ENCODE results near the gene ZNF10. TPM values are rescaled to one million over a fixed set of nuclear protein-coding genes. Genes with fewer than 3 reads are reported as not detected.

ZNF10 gene
- total RNA-seq, 1 donor, result 9.8 TPM

GRCh38 chr12:133106253-133106652, 24.2 kb upstream of the ZNF10 start:
- no peak overlapping the region for H2AFZ ChIP-seq (ENCODE audit: low read length)
- TF ChIP-seq CTCF (IDR thresholded peaks at IDR 0.05; ENCODE audit: extremely low read depth, low read depth, low read length), result no peak
- no peak overlapping the region for H3K4me3 ChIP-seq (ENCODE audit: insufficient read depth, low read length)
- no peaks in the 10 kb centered on the region for H3K4me1 ChIP-seq (ENCODE audit: insufficient read depth, low read length)
- H3K27ac ChIP-seq (ENCODE audit: low read depth, low read length), result no peak overlapping the region
- no peak overlapping the region for H3K4me2 ChIP-seq (ENCODE audit: insufficient read depth, low read length)
- no peak for DNase-seq (ENCODE audit: insufficient read length, low spot score, missing footprints)
- H3K79me2 ChIP-seq (ENCODE audit: insufficient read depth, low read length), result no peaks in the 10 kb centered on the region
- no peaks in the 10 kb centered on the region for H4K20me1 ChIP-seq (ENCODE audit: insufficient read depth, low read length)
- peaks cover 66% of the 10 kb centered on the region for H3K9me3 ChIP-seq (ENCODE audit: low read depth, low read length)
- peaks cover 50% of the 10 kb centered on the region for H3K36me3 ChIP-seq (ENCODE audit: insufficient read depth, low read length)
- H3K27me3 ChIP-seq (ENCODE audit: insufficient read depth, low read length), result no peaks in the 10 kb centered on the region

GRCh38 chr12:133107121-133107520, 23.3 kb upstream of the ZNF10 start:
- peaks cover 60% of the 10 kb centered on the region for H3K9me3 ChIP-seq (ENCODE audit: low read depth, low read length)
- no peak overlapping the region for H3K27ac ChIP-seq (ENCODE audit: low read depth, low read length)
- DNase-seq (ENCODE audit: insufficient read length, low spot score, missing footprints), result no peak
- H3K27me3 ChIP-seq (ENCODE audit: insufficient read depth, low read length), result no peaks in the 10 kb centered on the region
- TF ChIP-seq CTCF (IDR thresholded peaks at IDR 0.05; ENCODE audit: extremely low read depth, low read depth, low read length), result no peak
- no peak overlapping the region for H2AFZ ChIP-seq (ENCODE audit: low read length)
- H3K4me3 ChIP-seq (ENCODE audit: insufficient read depth, low read length), result no peak overlapping the region
- no peaks in the 10 kb centered on the region for H3K79me2 ChIP-seq (ENCODE audit: insufficient read depth, low read length)
- no peak overlapping the region for H3K4me2 ChIP-seq (ENCODE audit: insufficient read depth, low read length)
- H3K4me1 ChIP-seq (ENCODE audit: insufficient read depth, low read length), result no peaks in the 10 kb centered on the region
- no peaks in the 10 kb centered on the region for H4K20me1 ChIP-seq (ENCODE audit: insufficient read depth, low read length)
- H3K36me3 ChIP-seq (ENCODE audit: insufficient read depth, low read length), result peaks cover 41% of the 10 kb centered on the region

- H3K4me3 ChIP-seq (ENCODE audit: insufficient read depth, low read length), result no peak overlapping the region
- no peak overlapping the region for H2AFZ ChIP-seq (ENCODE audit: low read length)
- H3K36me3 ChIP-seq (ENCODE audit: insufficient read depth, low read length), result peaks cover 32% of the 10 kb centered on the region
- TF ChIP-seq CTCF (IDR thresholded peaks at IDR 0.05; ENCODE audit: extremely low read depth, low read depth, low read length), result no peak
- H4K20me1 ChIP-seq (ENCODE audit: insufficient read depth, low read length), result no peaks in the 10 kb centered on the region
- no peak overlapping the region for H3K4me2 ChIP-seq (ENCODE audit: insufficient read depth, low read length)
- H3K9me3 ChIP-seq (ENCODE audit: low read depth, low read length), result peaks cover 54% of the 10 kb centered on the region
- H3K27ac ChIP-seq (ENCODE audit: low read depth, low read length), result no peak overlapping the region
- no peak for DNase-seq (ENCODE audit: insufficient read length, low spot score, missing footprints)
- H3K4me1 ChIP-seq (ENCODE audit: insufficient read depth, low read length), result no peaks in the 10 kb centered on the region
- H3K79me2 ChIP-seq (ENCODE audit: insufficient read depth, low read length), result no peaks in the 10 kb centered on the region
- no peaks in the 10 kb centered on the region for H3K27me3 ChIP-seq (ENCODE audit: insufficient read depth, low read length)
These were observed 22.3 kb upstream of the ZNF10 start for GRCh38 chr12:133108150-133108549.

- no peaks in the 10 kb centered on the region for H4K20me1 ChIP-seq (ENCODE audit: insufficient read depth, low read length)
- peaks cover 35% of the 10 kb centered on the region for H3K9me3 ChIP-seq (ENCODE audit: low read depth, low read length)
- no peak overlapping the region for H3K4me3 ChIP-seq (ENCODE audit: insufficient read depth, low read length)
- H3K36me3 ChIP-seq (ENCODE audit: insufficient read depth, low read length), result peaks cover 10% of the 10 kb centered on the region
- no peak for TF ChIP-seq CTCF (IDR thresholded peaks at IDR 0.05; ENCODE audit: extremely low read depth, low read depth, low read length)
- no peaks in the 10 kb centered on the region for H3K4me1 ChIP-seq (ENCODE audit: insufficient read depth, low read length)
- DNase-seq (ENCODE audit: insufficient read length, low spot score, missing footprints), result no peak
- H3K79me2 ChIP-seq (ENCODE audit: insufficient read depth, low read length), result peaks cover 2% of the 10 kb centered on the region
- H3K27me3 ChIP-seq (ENCODE audit: insufficient read depth, low read length), result no peaks in the 10 kb centered on the region
- H3K27ac ChIP-seq (ENCODE audit: low read depth, low read length), result no peak overlapping the region
- no peak overlapping the region for H2AFZ ChIP-seq (ENCODE audit: low read length)
- no peak overlapping the region for H3K4me2 ChIP-seq (ENCODE audit: insufficient read depth, low read length)
These were observed 9.8 kb upstream of the ZNF10 start for GRCh38 chr12:133120385-133121191.
